WTC11 (cell line): Measurements from ENCODE around the gene LMO3.

Experiments used
- CTCF ChIP-seq: fragments of 200-600 bp; IDR thresholded peaks from 2 replicates; pipeline ENCODE4 v1.8.0; 2022; ENCODE audit warnings: antibody characterized with exemption
- ZNF121 ChIP-seq: sonication (generic); formaldehyde crosslinking; IDR thresholded peaks from 2 replicates; pipeline ENCODE4 v1.8.0; 2023; ENCODE audit warnings: missing genetic modification reagents

- TF ChIP-seq ZNF121 (CRISPR knock-in tag), result no peak
- no peak for TF ChIP-seq CTCF
These were observed 90.3 kb downstream of the LMO3 start for GRCh38 chr12:16515666-16516065.
